K562 (cell line): Measurements from ENCODE around the gene NDUFB10. TPM values are rescaled to one million over a fixed set of nuclear protein-coding genes. Genes with fewer than 3 reads are reported as not detected.

Experiments used
- ATF7 ChIP-seq: fragments of 450-650 bp; IDR thresholded peaks from 2 replicates; pipeline ENCODE4 v1.7.1; 2014; ENCODE audit warnings: mild to moderate bottlenecking, moderate library complexity
- CHD1 ChIP-seq: fragments of 200-600 bp; sonication (generic); IDR thresholded peaks from one replicate; pipeline ENCODE4 v1.6.1; 2012; ENCODE audit warnings: mild to moderate bottlenecking, moderate library complexity, low read length, inconsistent platforms
- FOSL1 ChIP-seq: fragments of 200-800 bp; sonication (Bioruptor generic); conservative IDR thresholded peaks from 2 replicates; pipeline ENCODE4 v1.6.1; 2016; ENCODE audit warnings: missing genetic modification characterization, missing compliant biosample characterization
- HDAC6 ChIP-seq: IDR thresholded peaks from 2 replicates; pipeline ENCODE4 v1.6.1; 2012; ENCODE audit warnings: low read depth, mild to moderate bottlenecking, control low read depth, inconsistent platforms, low read length, moderate library complexity
- HDAC8 ChIP-seq: fragments of 450-650 bp; IDR thresholded peaks from 2 replicates; pipeline ENCODE4 v1.6.1; 2016; ENCODE audit warnings: mild to moderate bottlenecking, missing genetic modification characterization, moderate library complexity, missing compliant biosample characterization
- MECOM ChIP-seq: fragments of 250-450 bp; sonication (Bioruptor Pico); IDR thresholded peaks from 2 replicates; pipeline ENCODE4 v1.8.0; 2022; ENCODE audit warnings: inconsistent platforms
- NCOA1 ChIP-seq: fragments of 450-650 bp; IDR thresholded peaks from 2 replicates; pipeline ENCODE4 v1.6.1; 2016; ENCODE audit warnings: low read depth
- NCOA4 ChIP-seq: fragments of 450-650 bp; IDR thresholded peaks from 2 replicates; pipeline ENCODE4 v1.6.1; 2018; ENCODE audit warnings: mild to moderate bottlenecking; ENCODE audit not compliant: partially characterized antibody
- NR2C1 ChIP-seq, 2 experiments: fragments of 450-650 bp; IDR thresholded peaks; 2 replicates each; pipeline ENCODE4 v1.6.1; 2017; ENCODE audit warnings: mild to moderate bottlenecking in 2 of 2, antibody characterized with exemption in 1 of 2, inconsistent platforms in 1 of 2, missing compliant biosample characterization in 1 of 2, missing genetic modification characterization in 1 of 2
- RFX5 ChIP-seq: IDR thresholded peaks from 2 replicates; pipeline ENCODE4 v1.6.1; 2011; ENCODE audit warnings: low read depth, mild to moderate bottlenecking, improper control_type of control experiment, low read length
- SRF ChIP-seq, 2 experiments: fragments of 250-450, 450-650 bp in 1 of 2; sonication (Bioruptor Pico) in 1 of 2; sonication (generic) in 1 of 2; formaldehyde crosslinking; IDR thresholded peaks; 2 replicates each; pipeline versions ENCODE4 v1.5.0 to v1.5.1; 2020 to 2022; ENCODE audit warnings: mild to moderate bottlenecking in 1 of 2, missing genetic modification reagents in 1 of 2
- ZBTB1 ChIP-seq: sonication (generic); formaldehyde crosslinking; IDR thresholded peaks from 2 replicates; pipeline ENCODE4 v1.8.1; 2023; ENCODE audit warnings: missing genetic modification reagents, low read depth, mild to moderate bottlenecking, borderline replicate concordance
- ZBTB40 ChIP-seq, 2 experiments: fragments of 450-650 bp in 1 of 2; sonication (generic) in 1 of 2; formaldehyde crosslinking in 1 of 2; IDR thresholded peaks; 2 replicates each; pipeline versions ENCODE4 v1.7.1 to v1.9.0; 2016 to 2022; ENCODE audit warnings: inconsistent platforms in 1 of 2, mild to moderate bottlenecking in 1 of 2, missing genetic modification reagents in 1 of 2
- ZNF133 ChIP-seq: fragments of 250-450 bp; sonication (Bioruptor Pico); IDR thresholded peaks from 2 replicates; pipeline ENCODE4 v1.4.0; 2020; ENCODE audit warnings: mild to moderate bottlenecking
- ZNF589 ChIP-seq: fragments of 200-800 bp; sonication (Bioruptor generic); IDR thresholded peaks from 2 replicates; pipeline ENCODE4 v1.6.1; 2016; ENCODE audit warnings: low read depth, missing genetic modification characterization, missing compliant biosample characterization
- polyA plus RNA-seq, 8 experiments: library from polyadenylated mRNA; depleted of rRNA in 4 of 8; stranded (reverse) in 5 of 8; unstranded in 3 of 8; fragments of >200 nt; fragmentation: Nextera tagmentation in 2 of 8; fragmentation: Illumina TruSeq in 1 of 8; extraction: Ambion mirVana in 2 of 8; extraction: Trizol in 1 of 8; gene quantifications; 2 replicates each; pipeline versions ENCODE4 v1.2.1 to v1.2.3, GENCODE V29; 2011 to 2014; ENCODE audit warnings: inconsistent platforms in 1 of 8, missing spikeins in 1 of 8
- total RNA-seq, 7 experiments: library from RNA; depleted of rRNA in 6 of 7; stranded (reverse); fragments of >200 nt in 6 of 7; fragmentation: Illumina TruSeq in 2 of 7; extraction: Trizol in 2 of 7; gene quantifications; 2 replicates each; pipeline versions ENCODE4 v1.2.1 to v1.2.3, GENCODE V29; 2011 to 2021; ENCODE audit warnings: low replicate concordance in 1 of 7
- TF ChIP-seq, protein P1 (sequence below): sonication (generic); formaldehyde crosslinking; IDR thresholded peaks from 2 replicates; pipeline ENCODE4 v1.4.0; 2020; ENCODE audit warnings: mild to moderate bottlenecking, missing genetic modification reagents

The NDUFB10 gene
- total and polyA plus RNA-seq, 9 of the 15 experiments (the other 6 are each of a cell fraction or from before 2014, with no cell fraction given), result 69.3 to 527 (median 161) TPM

DNA sequence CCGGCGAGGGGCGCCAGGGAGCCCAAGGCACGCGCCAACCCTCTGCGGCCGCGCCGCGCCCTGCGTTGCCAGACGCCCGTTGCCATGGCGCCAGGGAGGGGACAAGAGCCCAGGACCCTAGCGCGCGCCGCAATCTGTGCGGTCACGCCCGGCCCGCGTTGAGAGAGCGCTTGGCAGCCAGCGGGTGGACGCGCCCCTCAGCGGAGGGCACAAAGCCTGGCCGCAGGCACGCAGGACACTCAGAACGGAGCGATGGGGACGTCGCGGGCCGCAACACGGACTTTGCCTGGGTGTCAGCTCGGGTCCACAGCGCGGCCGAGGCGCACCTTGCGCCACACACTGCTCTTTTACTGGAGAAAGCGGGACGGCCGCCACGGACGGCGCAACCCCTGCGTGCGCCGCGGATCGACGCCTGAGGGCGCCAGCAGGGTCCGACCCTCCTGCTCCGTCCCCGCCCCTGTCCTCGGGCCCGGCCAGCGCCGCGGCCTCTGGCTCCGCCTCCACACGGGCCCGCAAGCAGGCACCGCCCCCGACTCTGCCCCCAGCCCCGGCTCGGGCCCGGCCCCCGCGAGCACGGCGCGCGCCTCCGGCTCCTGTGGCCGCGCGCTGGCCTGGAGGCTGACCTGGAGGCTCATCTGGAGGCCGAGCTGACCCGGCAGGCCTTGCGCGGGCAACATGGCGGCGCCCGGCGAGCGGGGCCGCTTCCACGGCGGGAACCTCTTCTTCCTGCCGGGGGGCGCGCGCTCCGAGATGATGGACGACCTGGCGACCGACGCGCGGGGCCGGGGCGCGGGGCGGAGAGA lies 24.4 kb downstream of the NDUFB10 start, which contains the start of gene GFER (continued):
- TF ChIP-seq, protein P1, sequence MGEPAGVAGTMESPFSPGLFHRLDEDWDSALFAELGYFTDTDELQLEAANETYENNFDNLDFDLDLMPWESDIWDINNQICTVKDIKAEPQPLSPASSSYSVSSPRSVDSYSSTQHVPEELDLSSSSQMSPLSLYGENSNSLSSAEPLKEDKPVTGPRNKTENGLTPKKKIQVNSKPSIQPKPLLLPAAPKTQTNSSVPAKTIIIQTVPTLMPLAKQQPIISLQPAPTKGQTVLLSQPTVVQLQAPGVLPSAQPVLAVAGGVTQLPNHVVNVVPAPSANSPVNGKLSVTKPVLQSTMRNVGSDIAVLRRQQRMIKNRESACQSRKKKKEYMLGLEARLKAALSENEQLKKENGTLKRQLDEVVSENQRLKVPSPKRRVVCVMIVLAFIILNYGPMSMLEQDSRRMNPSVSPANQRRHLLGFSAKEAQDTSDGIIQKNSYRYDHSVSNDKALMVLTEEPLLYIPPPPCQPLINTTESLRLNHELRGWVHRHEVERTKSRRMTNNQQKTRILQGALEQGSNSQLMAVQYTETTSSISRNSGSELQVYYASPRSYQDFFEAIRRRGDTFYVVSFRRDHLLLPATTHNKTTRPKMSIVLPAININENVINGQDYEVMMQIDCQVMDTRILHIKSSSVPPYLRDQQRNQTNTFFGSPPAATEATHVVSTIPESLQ (CRISPR knock-in tag), result no peak
- TF ChIP-seq RFX5, result no peak
- peak; percentile 31; the same call in 1 of the 2 replicates for TF ChIP-seq ZBTB40 (IDR thresholded peaks at IDR 0.05)
- TF ChIP-seq ZBTB40 (CRISPR knock-in tag; IDR thresholded peaks at IDR 0.05), result no peak
- no peak for TF ChIP-seq NCOA1
- peak; percentile 93 for TF ChIP-seq ZNF589 (CRISPR knock-in tag)
- no peak for TF ChIP-seq NCOA4
- TF ChIP-seq HDAC6, result no peak
- no peak for TF ChIP-seq NR2C1 (IDR thresholded peaks at IDR 0.05)
- TF ChIP-seq NR2C1 (tag; IDR thresholded peaks at IDR 0.05), result peak; percentile 64
- no peak for TF ChIP-seq CHD1
- no peak for TF ChIP-seq MECOM (CRISPR knock-in tag)
- TF ChIP-seq SRF (CRISPR knock-in tag; IDR thresholded peaks at IDR 0.05), result no peak
- TF ChIP-seq ATF7, result peak; percentile 71; the same call in 1 of the 2 replicates
- peak; percentile 53; the same call in 1 of the 2 replicates for TF ChIP-seq FOSL1 (tag)
- TF ChIP-seq ZNF133 (CRISPR knock-in tag), result no peak
- 0 out of 2 replicates have a peak, but pooled peaks have one; percentile 23 for TF ChIP-seq HDAC8 (tag)
- no peak; the same call in none of the 2 replicates for TF ChIP-seq ZBTB1 (CRISPR knock-in tag)
